Tongue (tissue), 2 donors: ENCODE results near the gene DCXR. TPM values are rescaled to one million over a fixed set of nuclear protein-coding genes. Genes with fewer than 3 reads are reported as not detected.
A peak's percentile ranks its signal among the peaks of the same experiment; 100 is the strongest.
"Not testable (repeated sequence)": the region's sequence is repeated elsewhere in the genome, so short reads cannot be mapped to it uniquely, and the experiment has no call there.

Experiments
- DNase-seq: peaks from one replicate; pipeline ENCODE4 v3.0.0-alpha.2; 2015
- total RNA-seq: library from RNA; depleted of rRNA; stranded (reverse); fragments of >200 nt; gene quantifications from one replicate; pipeline ENCODE4 v1.2.3, GENCODE V29; 2014

The DCXR gene
- total RNA-seq, 1 donor from 2014 or later = 36.7 TPM

DNA sequence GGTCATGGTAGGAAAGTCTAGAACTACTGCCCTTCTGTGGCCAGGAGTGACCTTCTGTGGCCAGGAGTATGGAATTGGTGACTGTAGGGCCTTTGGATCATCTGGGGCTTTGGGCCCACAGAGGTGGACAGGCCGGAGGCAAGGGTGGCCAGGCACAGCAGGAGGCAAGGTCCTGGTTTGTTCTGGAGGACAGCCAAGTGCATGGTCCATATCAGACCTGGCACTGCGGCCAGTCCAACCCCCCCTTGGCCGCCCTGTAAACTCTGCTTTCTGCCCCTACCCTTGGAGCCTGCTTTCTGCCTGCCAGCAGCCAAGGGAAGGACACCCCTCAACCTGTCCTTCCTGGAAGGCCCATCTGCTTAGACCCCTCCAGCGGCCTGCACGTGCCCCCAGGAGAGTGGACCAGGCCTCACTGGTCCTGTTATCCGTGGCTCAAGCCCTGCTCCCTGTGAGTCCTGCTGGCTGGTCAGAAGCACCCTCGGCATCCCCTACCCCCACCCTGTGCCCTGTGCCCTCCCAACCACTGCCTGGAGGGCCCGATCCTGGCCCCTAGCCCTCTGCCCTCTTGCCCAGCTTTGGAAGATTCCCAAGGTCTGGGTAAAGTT lies 2.3 kb upstream of the DCXR start:
- DNase-seq = no peak

DNA sequence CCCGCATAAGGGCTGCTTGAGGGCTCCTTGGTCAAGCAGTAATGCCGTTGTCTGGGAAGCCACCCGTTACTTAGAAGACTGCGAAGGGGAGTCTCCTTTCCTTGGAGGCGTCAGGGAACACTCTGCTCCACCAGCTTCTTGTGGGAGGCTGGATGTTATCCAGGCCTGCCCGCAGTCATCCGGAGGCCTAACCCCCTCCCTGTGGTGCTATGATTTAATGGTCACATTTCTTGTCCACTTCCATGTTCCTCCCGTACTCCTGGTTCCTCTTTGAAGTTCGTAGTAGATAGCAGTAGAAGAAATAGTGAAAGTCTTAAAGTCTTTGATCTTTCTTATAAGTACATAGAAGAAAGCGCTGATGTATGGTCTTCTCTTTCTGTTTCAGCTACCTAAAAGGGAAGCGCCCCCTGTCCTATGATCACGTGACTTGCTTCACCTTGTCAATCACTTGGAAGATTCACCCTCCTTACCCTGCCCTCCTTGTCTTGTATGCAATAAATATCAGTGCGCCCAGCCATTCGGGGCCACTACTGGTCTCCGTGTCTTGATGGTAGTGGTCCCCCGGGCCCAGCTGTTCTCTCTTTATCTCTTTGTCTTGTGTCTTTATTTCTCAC lies 1.4 kb upstream of the DCXR start:
- not testable (repeated sequence) for DNase-seq

DNA sequence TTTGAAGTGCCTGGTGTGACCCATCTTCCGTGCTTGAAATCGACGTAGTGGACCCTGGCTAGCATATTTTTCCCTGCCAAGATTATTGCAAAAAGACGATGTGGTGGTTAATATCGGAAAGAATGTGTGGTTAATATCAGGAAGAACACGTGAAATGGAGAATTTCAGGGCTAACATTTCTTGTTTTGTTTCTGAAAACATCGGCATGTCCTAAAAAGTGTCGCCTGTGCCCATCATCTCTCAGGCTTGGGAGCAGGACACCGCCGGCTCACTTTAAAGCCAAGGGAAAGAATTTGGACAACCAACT lies 345 bp upstream of the DCXR start:
- no peak for DNase-seq

DNA sequence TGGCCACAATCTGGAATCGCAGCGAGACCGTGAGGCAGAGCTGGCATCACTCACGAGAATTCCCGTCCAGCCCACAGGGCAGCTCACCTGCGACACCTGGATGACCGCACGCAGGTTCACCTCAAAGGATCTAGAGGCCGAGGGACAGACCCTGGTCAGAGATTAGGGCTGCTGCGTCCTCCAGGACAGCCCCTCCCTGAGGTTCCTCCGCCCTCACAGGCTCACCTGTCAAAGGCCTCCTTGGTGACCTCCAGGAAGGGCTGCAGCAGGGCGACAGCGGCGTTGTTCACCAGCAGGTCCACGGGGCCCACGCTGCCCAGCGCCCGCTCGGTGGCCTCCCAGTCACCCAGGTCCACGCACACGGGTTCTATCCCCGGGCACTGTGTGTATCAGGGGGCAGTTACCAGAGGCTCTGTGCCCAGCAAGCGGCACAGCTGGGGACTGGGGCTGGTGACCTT lies 834 bp downstream of the DCXR start:
- DNase-seq = no peak

DNA sequence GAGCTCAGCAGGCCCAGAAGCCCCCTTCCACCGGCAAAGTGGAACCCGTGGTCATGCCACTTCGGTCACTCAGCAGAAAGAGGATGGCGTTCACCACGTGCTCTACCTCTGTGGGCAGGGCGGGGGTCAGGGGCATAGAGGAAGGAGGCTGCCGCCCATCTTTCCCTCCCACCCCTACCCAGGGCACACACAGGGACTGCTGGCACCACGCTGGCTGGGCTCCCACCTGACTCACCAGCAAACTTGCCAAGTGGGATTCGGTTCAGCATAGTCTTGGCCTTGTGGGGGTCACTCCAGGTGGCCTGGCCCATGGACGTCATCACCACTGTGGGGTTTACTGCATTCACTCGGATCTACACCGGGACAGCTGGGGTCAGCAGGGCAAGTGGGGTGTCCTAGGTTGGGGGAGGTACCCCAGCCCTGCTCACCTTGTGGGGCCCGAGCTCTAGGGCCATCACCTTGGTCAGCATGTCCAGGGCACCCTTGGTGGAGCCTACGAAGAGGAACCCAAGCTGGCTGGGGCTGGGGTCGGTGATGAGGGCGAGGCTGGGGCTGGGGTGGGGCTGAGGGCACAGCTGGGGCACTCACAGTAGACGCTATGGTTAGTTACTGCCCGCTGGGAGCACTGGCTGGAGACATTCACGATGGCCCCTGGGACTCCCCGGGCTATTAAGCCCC lies 1.4 kb downstream of the DCXR start:
- DNase-seq = no peak

DNA sequence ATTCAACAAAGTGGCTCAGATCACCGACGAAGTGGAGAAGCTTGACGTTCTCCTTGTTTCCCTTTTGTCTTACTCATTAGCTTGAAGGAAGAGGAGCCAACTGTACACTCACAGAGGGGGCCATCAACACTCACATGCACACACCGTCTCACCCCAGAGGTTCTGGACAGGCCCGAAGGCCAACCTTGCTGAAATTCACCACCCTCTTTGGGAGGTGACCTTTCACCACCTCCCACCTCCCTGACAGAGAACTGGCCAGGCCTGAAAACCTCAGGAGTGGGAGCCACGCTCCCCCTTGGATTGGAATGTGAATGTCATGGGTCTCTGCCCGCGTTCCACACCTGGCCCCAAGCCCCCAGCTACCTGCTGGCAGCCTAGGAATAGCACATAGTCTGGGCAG lies 2.0 kb downstream of the DCXR start:
- no peak for DNase-seq

DNA sequence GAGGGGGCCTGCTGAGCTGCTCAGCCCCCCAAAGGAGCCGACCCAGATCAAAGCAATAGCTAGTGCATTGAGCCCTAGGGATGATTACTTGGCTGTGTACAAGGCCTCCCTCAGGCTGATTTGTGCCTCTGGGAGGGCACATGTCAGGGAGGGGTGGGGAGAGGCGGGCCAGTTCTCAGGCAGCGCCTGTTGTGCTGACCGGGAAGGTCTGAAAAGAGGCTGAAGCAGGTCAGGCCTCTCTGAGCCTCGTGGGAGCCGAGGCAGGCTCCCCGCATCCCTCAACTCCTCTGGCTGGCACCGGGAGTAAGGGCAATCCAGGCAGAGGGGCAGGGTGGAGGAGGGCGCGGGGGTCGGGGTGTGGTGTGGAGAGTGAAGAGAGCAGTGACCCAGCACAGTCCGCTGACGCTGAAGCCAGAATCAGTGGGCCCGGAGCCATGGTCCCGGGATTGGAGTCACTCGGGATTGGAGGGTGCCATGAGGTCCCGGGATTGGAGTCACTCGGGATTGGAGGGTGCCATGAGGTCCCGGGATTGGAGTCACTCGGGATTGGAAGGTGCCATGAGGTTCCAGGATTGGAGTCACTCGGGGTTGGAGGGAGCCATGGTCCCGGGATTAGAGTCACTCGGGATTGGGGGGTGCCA lies 3.0 kb downstream of the DCXR start:
- DNase-seq = no peak

DNA sequence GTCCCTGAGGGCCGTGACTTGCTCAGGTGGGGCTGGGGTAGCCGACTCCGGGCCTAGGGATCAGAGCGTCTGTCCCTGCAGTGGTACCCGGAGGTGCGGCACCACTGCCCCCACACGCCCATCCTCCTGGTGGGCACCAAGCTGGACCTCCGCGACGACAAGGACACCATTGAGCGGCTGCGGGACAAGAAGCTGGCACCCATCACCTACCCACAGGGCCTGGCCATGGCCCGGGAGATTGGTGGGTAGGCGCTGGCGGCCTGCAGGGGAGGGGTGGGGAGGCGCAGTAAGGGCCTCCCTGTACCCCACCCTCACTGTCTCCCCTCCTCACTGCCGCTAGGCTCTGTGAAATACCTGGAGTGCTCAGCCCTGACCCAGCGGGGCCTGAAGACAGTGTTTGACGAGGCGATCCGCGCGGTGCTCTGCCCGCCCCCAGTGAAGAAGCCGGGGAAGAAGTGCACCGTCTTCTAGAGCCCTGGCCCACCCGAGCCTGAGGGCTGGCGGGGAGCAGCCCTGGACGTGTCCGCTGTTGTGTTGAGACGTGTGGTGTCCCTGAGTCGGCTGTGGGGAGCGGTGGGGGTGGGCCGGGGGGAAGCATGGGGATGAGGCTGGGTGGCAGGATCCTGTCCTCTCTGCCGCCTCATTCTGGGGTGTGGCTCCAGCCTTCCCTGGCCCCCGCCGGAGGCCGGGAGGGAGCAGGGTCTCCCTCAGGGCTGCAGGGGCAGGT lies 4.0 kb downstream of the DCXR start:
- DNase-seq = no peak

DNA sequence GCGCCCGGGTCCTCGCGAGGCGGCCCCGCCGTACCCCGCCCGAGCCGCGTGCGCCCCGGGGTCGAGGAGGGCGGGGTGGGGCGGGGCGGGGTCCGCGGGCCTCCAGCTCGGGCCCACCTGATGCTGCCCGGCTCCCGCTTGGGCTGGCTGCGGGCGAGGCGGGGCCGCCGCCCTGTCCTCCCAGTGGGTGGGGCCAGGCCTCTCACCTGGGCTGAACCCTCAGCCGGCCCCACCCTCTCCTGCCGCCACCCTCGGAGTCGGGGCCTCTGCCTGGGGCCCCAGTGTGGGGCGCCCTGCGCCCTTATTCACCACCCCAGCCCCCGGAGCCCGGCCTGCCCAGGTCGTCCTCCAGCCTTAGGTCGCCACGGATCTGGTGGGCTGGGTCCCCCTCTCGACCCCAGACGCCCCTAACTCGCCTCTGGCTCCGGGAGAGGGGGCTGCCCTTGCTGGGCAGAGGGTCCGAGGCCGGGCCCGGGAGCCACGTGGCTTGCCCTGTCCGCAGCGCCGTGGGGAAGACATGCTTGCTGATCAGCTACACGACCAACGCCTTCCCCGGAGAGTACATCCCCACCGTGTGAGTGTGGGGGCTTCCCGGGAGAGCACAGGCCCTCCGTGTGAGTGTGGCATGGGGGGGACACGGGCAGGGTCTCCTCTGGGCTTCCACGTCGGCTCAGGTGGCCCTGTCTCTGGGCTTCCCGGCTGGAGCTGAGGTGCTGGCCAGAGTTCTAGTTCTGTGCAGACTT lies 5.4 kb downstream of the DCXR start:
- no peak for DNase-seq

DNA sequence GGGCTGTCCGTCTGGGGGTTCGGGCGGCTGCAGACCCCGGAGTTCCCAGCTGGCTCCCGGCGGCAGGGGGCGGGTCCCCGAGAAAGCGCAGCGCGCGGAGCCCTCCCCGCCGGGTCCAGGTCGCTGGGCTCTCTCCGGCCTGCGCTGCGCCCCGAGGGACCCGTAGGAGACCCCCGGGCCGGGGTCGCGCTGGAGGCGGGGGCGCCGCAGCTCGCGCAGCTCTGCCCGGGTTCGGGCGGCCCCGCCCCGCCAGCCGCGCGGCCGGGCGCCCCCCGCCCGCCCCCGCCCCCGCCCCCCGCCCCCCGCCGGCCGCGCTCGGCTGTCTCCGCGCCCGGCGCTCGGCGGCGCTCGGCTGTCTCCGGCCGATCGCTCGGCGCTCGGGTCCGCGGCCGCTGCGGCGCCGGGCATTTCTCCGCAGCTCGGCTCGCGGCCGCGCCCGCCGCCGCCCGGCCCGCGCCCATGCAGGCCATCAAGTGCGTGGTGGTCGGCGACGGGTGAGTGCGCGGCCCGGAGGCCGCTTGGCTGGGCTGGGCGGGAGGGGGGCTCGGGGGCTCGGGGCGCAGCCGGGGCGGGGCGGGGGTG lies 6.1 kb downstream of the DCXR start, which contains the start of gene RAC3:
Gene RAC3, plus strand, starts transcription at position 376 of the 582 bp plus-strand sequence. Its CDS starts 84 bp downstream, at position 460.
- peak; percentile 70 for DNase-seq

DNA sequence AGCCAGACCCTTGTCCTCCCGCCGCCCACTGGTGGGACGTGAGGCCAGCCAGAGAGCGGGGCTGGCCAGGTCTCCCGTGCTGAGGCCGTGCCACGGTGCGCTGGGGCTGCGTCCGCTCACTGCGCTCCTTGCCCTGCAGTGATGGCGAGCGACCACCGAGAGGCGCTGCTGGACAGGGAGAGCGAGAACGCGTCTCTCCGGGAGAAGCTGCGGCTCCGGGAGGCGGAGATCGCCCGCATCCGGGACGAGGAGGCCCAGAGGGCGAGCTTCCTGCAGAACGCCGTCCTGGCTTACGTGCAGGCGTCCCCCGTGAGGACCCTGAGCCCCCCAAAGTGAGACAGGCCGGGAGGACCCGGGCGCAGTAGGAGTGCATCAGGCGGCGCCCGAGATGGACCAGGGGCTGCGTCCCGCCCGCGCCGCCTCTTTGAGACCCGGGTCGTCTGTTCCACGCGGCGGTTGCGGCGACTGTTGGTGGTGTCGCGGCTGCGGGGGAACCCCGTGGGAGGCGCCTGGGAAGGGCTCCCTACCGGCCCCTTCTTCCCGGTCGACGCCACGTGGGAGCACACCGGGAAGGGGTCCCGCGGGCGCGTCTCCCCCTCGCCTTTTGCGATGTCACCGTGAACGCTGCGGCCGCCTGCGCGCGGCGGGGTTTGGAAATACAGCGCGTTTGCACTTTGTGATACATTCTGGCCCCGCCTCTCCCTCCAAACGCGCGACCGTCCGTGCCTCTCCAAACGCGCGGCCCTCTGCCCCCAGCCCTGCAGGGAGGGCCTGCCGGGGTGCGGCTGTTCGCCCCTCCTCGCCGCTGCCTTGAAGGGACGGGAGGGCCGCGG lies 6.8 kb downstream of the DCXR start:
- DNase-seq = peak; percentile 87

DNA sequence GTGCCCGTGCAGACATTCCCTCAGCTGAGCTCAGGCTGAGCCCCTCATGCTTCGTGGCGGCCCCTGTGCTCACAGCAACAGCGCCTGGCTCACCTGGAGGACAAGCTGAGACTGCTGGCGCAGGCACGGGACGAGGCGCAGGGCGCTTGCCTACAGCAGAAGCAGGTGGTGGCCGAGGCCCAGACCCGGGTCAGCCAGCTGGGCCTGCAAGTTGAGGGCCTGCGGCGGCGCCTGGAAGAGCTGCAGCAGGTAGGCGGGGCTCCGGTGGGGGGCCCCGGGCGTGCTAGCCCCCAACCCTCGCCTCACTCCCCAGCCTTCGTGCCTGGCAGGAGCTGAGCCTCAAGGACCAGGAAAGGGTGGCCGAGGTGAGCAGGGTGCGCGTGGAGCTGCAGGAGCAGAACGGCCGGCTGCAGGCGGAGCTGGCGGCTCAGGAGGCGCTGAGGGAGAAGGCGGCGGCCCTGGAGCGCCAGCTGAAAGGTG lies 7.5 kb downstream of the DCXR start:
- DNase-seq = no peak

DNA sequence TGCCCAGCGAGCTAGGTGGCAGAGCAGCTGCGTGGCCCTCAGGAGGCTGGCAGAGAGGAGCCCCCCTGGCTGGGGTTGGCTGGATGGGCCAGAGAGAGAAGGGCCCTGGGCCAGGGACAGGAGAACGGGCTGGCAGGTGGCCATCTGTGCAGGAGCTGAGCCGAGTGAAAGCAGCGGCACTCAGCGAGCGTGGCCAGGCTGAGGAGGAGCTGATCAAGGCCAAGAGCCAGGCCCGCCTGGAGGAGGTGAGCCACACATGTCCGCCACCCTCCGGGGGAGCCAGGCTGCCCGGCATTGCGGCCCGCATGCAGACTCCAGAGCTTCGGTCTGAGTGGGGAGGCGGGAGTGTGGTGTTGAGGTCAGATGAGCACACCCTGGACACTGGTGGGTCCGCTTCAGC lies 8.1 kb downstream of the DCXR start:
- no peak for DNase-seq

DNA sequence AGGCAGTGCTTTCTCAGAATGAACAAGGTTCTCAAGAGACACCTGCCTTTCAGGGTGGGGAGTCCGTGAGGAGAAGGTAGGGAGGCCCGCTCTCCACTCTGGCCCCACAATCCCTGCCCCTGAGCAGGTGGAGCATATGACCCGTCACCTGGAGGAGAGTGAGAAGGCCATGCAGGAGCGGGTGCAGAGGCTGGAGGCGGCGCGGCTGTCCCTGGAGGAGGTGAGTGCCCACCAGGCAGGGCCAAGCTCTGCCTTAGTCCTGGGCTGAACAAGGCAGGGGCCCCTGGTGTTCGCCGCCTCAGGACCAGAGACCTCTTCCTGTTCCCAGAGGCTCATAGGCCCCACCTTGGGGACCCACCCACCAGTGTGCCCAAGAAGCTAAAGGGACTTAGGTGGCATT lies 8.5 kb downstream of the DCXR start:
- no peak for DNase-seq

DNA sequence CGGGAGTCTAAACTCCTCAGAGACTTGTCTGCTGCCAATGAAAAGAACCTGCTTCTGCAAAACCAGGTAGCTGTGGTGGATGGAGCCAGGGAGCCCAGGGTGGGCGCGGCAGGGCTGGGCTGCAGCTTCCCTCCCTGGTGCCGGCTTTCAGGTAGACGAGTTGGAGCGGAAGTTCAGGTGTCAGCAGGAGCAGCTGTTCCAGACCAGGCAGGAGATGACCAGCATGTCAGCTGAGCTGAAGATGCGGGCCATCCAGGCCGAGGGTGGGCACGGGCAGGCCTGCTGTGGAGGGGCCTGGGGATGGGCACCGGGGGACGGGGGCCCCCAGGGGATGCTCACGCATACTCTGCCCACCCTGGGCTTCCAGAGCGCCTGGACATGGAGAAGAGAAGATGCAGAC lies 9.3 kb downstream of the DCXR start:
- no peak for DNase-seq

DNA sequence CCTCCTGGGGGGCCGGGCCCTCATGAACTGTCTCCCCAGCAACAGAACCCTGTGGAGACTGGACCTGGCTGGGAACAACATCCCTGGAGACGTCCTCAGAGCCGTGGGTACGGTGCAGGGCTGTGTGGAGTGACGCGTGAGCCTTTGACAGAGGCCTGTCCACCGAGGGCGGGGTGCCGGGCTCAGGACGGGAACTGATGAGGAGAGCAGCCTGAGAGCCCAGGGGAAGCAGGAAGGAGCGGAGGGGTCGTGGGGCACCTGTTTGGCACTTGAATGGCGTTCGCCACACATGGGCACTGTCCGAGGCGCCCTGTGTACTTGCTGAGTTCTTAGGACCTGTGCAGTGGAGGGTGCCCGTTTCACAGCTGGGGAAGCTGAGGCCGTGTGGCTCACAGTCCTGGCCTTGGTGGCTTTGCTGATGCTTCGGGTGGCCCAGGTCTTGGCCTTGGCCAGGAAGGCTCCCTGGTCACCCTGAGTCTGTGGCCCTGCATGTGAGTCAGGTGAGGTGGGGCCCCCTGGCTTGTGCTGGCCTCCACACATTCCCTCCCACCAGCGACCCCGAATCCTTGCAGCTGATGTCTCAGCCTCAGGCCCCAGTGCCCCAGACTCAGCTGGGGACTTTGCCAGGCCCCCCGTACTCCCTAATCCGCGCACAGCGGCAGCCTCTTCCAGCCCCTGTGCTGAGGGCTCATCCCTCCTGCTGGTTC lies 11.9 kb downstream of the DCXR start:
- no peak for DNase-seq

DNA sequence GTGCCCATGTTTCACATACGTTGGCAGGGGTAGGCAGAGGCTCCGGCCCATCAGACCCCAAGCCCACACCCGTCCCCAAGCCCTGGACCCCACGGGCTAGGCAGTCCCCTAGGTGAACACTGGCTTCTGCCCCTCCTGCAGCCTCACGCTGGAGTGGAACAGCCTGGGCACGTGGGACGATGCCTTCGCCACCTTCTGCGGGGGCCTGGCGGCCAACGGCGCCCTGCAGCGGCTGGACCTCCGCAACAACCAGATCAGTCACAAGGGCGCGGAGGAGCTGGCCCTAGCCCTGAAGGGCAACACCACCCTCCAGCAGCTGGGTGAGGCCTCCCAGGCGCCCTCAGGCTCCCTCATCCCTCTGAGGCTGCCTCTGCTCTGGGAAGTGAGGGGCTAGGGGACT lies 12.6 kb downstream of the DCXR start:
- no peak for DNase-seq

DNA sequence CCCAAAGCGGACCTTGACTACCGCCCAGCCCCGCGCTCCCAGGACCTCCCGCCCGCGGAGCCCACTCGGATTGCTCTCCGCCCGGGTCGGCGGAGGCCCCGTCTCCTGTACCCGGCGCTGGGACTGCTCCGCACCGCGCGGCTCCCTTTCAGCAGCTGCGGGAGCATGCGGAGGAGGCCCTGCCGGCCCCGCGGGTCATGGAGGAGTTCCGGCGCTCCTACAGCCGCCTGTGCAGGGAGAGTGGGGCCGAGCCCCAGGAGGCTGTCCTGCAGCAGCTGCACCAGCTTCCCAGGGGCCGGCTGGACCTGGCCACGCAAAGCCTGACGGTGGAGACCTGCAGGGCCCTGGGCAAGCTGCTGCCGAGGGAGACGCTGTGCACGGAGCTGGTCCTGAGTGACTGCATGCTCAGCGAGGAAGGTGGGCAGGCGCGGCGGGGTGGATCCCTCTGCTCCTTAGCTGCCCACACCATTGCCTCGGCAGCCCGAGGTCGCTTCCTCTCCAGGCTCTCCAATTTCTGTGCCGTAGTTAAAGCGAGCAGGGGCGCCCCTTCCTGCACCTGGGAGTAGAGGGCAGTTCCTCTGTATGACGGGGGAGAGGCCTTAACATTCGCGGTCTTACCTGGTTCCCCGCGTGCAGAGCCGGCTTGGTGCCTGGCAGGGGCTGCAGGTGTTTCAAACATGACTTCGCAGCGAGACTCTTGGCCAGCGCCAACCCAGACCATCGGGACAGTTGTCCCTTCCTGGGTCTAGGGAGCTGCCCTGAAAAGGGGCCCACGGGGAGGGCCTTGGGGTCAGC lies 13.9 kb downstream of the DCXR start:
- no peak for DNase-seq

DNA sequence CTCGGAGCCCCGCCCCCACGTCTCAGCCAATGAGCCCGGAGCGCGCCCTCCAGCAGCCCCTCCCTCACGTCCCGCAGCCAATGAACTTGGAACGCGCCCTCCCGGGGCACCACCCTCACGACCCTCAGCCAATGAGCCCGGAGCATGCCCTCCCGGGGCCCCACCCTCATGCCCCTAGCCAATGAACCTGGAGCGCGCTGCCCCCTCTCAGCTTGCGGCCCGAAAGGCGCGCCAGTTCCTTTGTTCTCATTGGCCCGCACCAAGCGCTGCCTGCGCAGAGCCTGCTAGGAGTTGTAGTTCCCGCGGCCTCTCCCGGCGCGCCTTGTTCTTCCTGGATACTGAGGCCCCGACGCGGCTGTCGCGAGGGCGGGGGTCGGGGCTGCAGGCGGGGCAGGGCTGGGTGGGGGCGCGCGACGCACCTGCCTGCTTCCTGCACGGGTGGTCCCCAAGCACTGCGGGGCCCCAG lies 14.5 kb downstream of the DCXR start, which contains the start of gene LRRC45:
Gene LRRC45, plus strand, starts transcription at position 325 of the 466 bp plus-strand sequence. CDS start 339 bp downstream, outside the sequence.
- DNase-seq = peak; percentile 100
